NCI-H2196 treated with DMSO at 0.1 percent for 48 hours (cell line): ENCODE results near the gene ZNF587.
"Not testable (repeated sequence)": the region's sequence is repeated elsewhere in the genome, so short reads cannot be mapped to it uniquely, and the experiment has no call there.

ENCODE experiments used
- DNase-seq: peaks from one replicate; lab custom pipeline; 2025; ENCODE audit not compliant: unreplicated experiment; lab: John Stamatoyannopoulos, UW

The ZNF587 gene

GRCh38 chr19:57849666-57850473 lies at the start of gene ZNF587:
Gene ZNF587, plus strand, starts transcription at chr19:57849859. Its CDS starts 180 bp downstream, at chr19:57850039.
- peak; percentile 51 for DNase-seq

- no peak for DNase-seq
These were observed 49.0 kb upstream of the ZNF587 start for GRCh38 chr19:57800696-57801095.

- no peak for DNase-seq
These were observed 47.4 kb upstream of the ZNF587 start for GRCh38 chr19:57802269-57802668.

- DNase-seq, result no peak
These were observed 46.4 kb upstream of the ZNF587 start for GRCh38 chr19:57803265-57803593.

DNA sequence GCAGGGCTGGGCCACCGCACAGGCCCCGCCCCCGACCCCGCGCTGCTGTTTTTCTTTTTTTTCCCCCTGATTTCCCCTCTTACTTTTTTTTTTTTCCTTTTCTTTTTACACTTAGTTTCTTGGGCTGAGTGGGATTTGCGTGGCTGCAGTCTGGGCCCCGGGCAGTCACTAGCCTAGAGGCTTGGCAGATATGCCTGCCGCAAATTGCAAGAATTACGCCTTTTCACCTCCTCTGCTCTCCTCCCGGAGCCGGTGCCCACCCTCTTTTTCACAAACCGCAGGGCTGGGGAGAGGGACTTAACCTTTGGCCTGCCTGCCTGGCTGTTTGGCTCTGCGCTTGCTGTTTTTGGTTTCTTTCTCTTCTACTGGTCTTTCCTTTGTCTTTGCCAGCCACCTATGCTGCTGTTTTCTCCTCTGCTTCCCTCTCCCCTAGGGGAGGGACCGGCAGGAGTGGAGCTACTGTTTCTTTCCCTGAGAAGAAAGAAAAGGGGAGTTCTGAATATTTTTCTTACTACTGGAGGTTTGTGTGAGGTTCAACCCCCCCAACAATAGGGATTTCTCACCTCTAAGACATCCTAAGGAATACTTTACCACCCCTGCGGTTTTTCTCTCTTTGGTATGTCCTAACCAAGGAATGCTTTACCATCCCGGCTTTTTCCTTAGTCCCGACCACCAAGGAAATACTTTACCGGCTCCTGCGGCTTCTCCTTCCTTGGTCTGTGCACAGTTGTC lies 45.9 kb upstream of the ZNF587 start:
- DNase-seq, result no peak

DNA sequence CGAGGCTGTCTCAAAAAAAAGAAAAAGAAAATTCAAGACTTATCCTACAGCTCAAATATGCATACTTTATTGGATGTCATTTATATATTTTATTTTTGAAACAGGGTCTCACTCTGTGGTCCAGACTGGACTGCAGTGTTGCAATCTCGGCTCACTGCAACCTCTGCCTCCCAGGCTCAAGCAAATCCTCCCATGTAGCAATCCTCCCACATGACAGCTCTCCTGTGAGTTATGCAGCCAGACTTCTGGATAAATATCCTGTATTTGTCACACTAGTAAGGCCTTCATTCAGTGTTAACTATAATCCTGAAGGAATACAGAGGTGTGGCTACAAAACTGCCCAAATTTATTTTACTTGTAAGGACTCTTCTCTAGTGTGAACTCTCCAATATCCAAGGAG lies 42.1 kb upstream of the ZNF587 start:
- DNase-seq, result no peak

DNA sequence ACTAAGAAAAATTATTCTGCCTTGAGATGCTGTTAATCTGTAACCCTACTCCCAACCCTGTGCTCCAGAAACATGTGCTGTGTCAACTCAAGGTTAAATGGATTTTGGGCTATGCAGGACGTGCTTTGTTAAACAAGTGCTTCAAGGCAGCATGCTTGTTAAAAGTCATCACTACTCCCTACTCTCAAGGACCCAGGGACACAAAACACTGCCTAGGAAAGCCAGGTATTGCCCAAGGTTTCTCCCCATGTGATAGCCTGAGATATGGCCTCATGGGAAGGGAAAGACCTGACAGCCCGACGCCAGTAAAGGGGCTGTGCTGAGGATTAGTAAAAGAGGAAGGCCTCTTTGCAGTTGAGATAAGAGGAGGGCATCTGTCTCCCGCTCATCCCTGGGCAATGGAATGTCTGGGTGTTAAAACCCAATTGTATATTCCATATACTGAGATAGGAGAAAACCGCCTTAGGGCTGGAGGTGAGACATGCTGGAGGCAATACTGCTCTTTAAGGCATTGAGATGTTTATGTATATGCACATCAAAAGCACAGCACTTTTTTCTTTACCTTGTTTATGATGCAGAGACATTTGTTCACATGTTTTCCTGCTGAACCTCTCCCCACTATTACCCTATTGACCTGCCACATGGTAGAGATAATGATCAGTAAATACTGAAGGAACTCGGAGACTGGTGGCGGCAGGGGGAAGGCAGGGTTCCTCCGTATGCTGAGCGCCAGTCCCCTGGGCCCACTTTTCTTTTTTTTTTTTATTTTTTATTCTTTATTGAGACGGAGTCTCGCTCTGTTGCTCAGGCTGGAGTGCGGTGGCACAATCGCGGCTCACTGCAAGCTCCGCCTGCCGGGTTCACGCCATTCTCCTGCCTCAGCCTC lies 39.0 kb upstream of the ZNF587 start:
- not testable (repeated sequence) for DNase-seq

- DNase-seq, result no peak
These were observed 37.4 kb upstream of the ZNF587 start for GRCh38 chr19:57812226-57812625.

DNA sequence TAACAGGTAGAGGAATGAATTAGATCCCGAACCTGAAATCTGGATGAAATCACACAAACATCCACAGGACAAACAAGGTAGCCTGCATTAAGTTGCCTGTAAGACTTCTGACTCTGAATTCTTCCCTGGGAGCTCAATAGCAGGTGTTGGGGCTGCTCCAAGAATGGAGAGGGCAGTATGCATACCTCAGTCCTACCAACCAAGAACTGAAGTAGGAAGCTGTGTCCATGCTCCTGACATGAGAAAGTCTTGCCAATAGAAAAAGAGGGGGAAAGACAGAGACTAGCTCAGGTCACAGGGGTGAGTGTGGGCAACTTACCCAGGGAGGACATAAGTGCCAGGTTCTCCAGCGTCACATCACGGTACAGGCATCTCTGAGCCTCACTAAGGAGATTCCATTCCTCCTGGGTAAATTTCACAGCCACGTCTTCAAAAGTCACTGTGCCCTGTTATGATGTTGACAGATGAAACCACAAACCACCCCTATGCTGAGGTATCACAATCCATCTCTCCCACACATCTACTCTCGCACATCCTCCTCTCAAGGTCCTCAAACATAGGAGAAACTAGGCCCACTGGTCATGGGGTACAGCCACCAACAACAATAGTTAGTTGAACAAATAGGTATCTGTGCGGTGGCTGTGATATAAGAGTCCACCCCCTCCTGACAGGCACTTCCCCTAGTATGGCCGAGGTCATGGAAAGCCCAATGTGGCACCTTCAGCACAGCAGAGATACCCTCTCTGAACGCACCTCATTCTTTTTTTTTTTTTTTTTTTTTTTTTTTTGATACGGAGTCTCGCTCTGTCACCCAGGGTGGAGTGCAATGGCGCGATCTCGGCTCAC lies 36.5 kb upstream of the ZNF587 start:
- DNase-seq, result not testable (repeated sequence)

- DNase-seq, result no peak
These were observed 35.6 kb upstream of the ZNF587 start for GRCh38 chr19:57813919-57814504.

DNA sequence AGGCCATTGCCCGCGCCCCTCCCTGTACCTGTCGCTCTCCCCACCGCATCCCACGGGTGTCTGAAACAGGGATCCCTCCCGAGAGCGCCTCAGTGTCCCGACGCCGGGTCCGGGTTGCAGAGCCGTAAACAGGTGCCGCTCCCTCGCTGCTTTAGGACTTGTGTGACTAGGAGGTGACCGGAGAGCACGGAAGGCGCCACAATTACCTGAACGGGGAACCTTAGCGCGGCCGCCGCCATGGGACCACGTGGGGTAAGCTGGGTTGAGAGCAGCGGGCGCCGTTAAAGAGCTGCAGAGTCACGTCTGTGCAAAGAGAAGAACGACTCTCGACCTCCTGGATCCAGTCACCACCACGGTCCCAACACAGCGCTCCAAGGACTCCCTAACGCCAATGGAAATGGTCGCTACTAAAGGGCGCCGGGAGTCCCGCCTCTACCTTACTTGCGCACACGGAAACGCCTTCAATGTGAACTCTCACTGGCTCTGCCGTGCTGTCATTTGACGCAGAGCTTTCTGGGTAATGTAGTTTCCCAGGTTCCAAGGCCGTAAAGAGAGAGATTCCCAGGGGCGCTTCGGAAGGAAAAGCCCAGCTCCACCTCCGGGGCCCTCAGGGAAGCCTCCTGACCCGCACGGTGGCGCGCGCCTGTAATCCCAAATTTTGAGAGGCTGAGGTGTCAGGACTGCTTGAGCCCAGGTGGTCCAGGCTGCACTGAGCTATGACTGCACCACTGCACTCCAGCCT lies 35.0 kb upstream of the ZNF587 start, which contains the start of gene ZNF552:
TSS of gene ZNF552 (minus strand) at position 409 of the 742 bp plus-strand sequence. CDS start at position 239, 170 bp downstream.
- DNase-seq, result peak; percentile 98

- no peak for DNase-seq
These were observed 34.2 kb upstream of the ZNF587 start for GRCh38 chr19:57815247-57816075.

GRCh38 chr19:57816652-57817051 lies 33.0 kb upstream of the ZNF587 start:
- no peak for DNase-seq

DNA sequence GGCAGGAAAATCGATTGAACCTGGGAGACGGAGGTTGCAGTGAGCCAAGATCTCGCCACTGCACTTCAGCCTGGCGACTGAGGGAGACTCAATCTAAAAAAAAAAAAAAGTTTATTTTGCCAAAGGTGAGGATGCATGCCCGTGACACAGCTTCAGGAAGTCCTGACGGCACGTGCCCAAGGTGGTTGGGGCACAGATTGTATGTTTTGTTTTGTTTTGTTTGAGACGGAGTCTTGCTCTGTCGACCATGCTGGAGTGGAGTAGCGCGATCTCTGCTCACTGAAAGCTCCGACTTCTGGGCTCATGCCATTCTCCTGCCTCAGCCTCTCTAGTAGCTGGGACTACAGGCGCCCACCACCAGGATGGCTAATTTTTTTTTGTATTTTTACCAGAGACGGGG lies 31.7 kb upstream of the ZNF587 start:
- DNase-seq, result no peak

- DNase-seq, result no peak
These were observed 31.3 kb upstream of the ZNF587 start for GRCh38 chr19:57818378-57818777.

GRCh38 chr19:57819475-57820148 lies 30.0 kb upstream of the ZNF587 start:
- DNase-seq, result peak; percentile 86

DNA sequence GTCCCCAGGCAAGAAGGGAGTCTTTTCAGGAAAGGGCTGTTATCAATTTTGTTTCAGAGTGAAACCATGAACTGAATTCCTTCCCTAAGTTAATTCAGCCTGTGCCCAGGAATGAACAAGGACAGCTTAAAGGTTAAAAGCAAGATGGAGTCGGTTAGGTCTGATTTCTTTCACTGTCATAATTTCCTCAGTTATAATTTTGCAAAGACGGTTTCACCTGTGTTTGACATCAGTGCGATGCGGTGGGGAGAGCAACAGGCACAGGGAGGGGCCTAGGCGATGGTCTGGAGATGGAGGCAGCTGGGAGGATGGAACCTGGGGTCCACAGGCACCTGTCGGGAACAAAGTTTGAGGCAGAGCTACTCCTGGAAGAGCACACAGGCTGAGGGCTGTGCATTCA lies 29.1 kb upstream of the ZNF587 start:
- DNase-seq, result no peak

DNA sequence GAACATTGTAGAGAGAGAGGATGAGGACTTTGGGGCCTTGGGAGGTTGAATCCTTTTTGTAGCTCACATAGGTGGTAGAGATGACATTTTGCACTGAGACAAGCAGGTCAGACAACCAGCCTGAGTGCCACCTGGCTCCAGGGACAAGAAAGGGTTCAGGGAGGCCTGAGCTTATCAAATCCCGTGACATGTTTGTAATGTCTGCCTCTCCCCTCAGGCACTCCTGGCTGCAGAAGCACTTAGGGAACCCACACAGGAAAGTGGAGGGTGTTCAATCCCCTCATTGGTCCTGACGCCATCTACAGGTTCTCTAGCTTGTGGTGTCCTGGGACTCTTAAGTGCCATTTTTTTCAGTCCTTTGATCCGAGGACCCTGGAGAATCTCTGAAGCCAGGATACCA lies 28.6 kb upstream of the ZNF587 start:
- DNase-seq, result not testable (repeated sequence)
